SH-SY5Y (cell line): ENCODE data around the gene SLC39A11.

Experiments used
- GATA2 ChIP-seq: IDR thresholded peaks from 2 replicates; pipeline ENCODE4 v1.6.1; 2011; ENCODE audit warnings: mild to moderate bottlenecking, low read depth, low read length
- GATA3 ChIP-seq: IDR thresholded peaks from 2 replicates; pipeline ENCODE4 v1.6.1; 2011; ENCODE audit warnings: low read depth, mild to moderate bottlenecking, low read length, moderate library complexity

DNA sequence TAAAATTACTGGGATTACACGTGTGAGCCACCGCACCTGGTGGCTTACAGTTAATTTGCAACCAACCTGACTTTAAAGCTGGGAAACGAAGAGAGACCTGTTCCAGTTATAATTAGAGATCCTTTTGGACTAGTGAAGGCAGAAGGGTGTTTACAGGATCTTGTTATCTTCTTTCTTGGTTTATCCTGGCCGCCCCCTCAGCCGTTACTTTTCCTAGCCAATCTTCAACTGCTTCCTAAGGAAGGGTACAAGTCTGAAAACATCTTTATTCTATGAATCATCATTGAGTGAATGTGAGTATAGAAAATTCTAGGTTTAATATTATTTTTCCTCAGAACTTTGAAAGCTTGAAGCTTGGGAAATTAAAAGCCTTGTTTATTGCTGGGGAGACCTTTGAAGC is 286.5 kb downstream of the SLC39A11 start:
- TF ChIP-seq GATA2 (no peak), GATA3 (no peak)
